ENCODE data around the gene SERPINA10.

GRCh38 chr14:94284221-94284620 is 8.8 kb downstream of the SERPINA10 start:
- TF ChIP-seq REST (IDR thresholded peaks at IDR 0.05; ENCODE audit: borderline replicate concordance) (no peak), POLR2AphosphoS5 (IDR thresholded peaks at IDR 0.05) (no peak), CTCF (IDR thresholded peaks at IDR 0.05; ENCODE audit: poor library complexity, severe bottlenecking) (no peak)

Measured in neural cell (in vitro differentiated cells).